Ovary (tissue), 9 donors: Measurements from ENCODE around the gene PRSS8. TPM values are rescaled to one million over a fixed set of nuclear protein-coding genes. Genes with fewer than 3 reads are reported as not detected.

ENCODE experiments used
- DNase-seq, 5 donors: peaks; one replicate each; pipeline ENCODE4 v3.0.0-alpha.2; 2019 to 2020
- H3K27ac ChIP-seq, 2 donors: fragments of 200-600 bp; one replicate each; pipeline versions ENCODE4 v1.5.1 to v1.8.0; 2019 to 2022
- H3K27me3 ChIP-seq: fragments of 200-600 bp; one replicate; pipeline ENCODE4 v1.8.0; 2022
- H3K36me3 ChIP-seq: fragments of 200-600 bp; sonication (generic); one replicate; pipeline ENCODE4 v1.5.1; 2019
- H3K4me1 ChIP-seq: one replicate; pipeline ENCODE4 v1.8.1; 2013; ENCODE audit warnings: mild to moderate bottlenecking, moderate library complexity; ENCODE audit not compliant: insufficient read depth
- H3K4me3 ChIP-seq: fragments of 200-600 bp; sonication (generic); one replicate; pipeline ENCODE4 v1.5.1; 2017
- H3K9me3 ChIP-seq, 2 donors: fragments of 200-600 bp in 1 of 2; sonication (generic) in 1 of 2; one replicate each; pipeline versions ENCODE4 v1.5.1 to v1.8.1; 2013 to 2019; ENCODE audit warnings: mild to moderate bottlenecking in 1 of 2, moderate library complexity in 1 of 2
- CTCF ChIP-seq, 3 donors: fragments of 450-650 bp in 2 of 3; fragments of 200-600 bp in 1 of 3; IDR thresholded peaks; one replicate each; pipeline versions ENCODE4 v1.5.1 to v1.8.0; 2016 to 2022; ENCODE audit warnings: antibody characterized with exemption in 3 of 3, mild to moderate bottlenecking in 1 of 3
- EP300 ChIP-seq: sonication (generic); formaldehyde crosslinking; IDR thresholded peaks from one replicate; pipeline ENCODE4 v1.6.1; 2017; ENCODE audit warnings: antibody characterized with exemption
- POLR2A ChIP-seq: fragments of 450-650 bp; IDR thresholded peaks from one replicate; pipeline ENCODE4 v1.6.1; 2017; ENCODE audit warnings: antibody characterized with exemption, mild to moderate bottlenecking, moderate library complexity
- WGBS, 3 donors: extraction: QIAGEN DNeasy Blood & Tissue Kit in 1 of 3; methylation state at CpG; one replicate each; pipeline versions ENCODE4 v1.1.5 to v1.1.7; 2013 to 2017; 5-methylcytosine and 5-hydroxymethylcytosine counted together
- intact Hi-C, 4 donors: fragments of 100-400 bp; cut with DNase I; formaldehyde crosslinking; loops; one replicate each; pipeline versions ENCODE4 v1.11.0 to v1.15.1; 2022 to 2023
- polyA plus RNA-seq, 2 donors: library from polyadenylated mRNA; stranded (reverse); fragments of 200-250 nt in 1 of 2; fragments of 350-450 nt in 1 of 2; fragmentation: Illumina TruSeq in 1 of 2; extraction: RNeasy Lipid Tissue Mini Kit (QIAGEN cat#74804) in 1 of 2; gene quantifications; one replicate each; pipeline ENCODE4 v1.2.3, GENCODE V29; 2013 to 2014
- total RNA-seq, 7 donors: library from RNA; depleted of rRNA in 2 of 7; stranded (reverse); fragments of >200 nt in 2 of 7; fragmentation: NEBNext Ultra II Directional in 3 of 7; extraction: Animal tissue kit (Norgen Biotek cat#: 25700) in 3 of 7; gene quantifications; one replicate each; pipeline versions ENCODE4 v1.1.0 to v1.2.4, GENCODE V29; 2016 to 2023
- donor health status: DM: no; HTN: no; CAD: no; lungs with moderate emphysema.
- donor health status: DM: no; HTN: no; CAD: no.
- donor health status: Bipolar disorder and iron deficiency.
- donor health status: DM: yes; HTN: yes; CAD: no.
- donor health status: DM: no; HTN: no; CAD: no.
- donor health status: DM: yes; HTN: yes; CAD: no.

PRSS8 gene
- total and polyA plus RNA-seq, 9 donors = 0.05 to 47.0 (median 1.9) TPM; not detected in 3

- Histone ChIP-seq H3K4me3 (no peak overlapping the region), H3K4me1 (peaks cover 9% of the 10 kb centered on the region), H3K27ac (no peak overlapping the region), H3K36me3 (no peaks in the 10 kb centered on the region), H3K27me3 (no peaks in the 10 kb centered on the region), H3K9me3 (no peaks in the 10 kb centered on the region)
- TF ChIP-seq EP300 = no peak
- no peak for TF ChIP-seq CTCF (IDR thresholded peaks at IDR 0.05)
- TF ChIP-seq POLR2A = no peak
- WGBS, 3 donors = 90 to 91% (median 91%) methylated on average over 16 of the region's 16 CpGs
- intact Hi-C loops = no loop called here
- no peak for DNase-seq
Observed at GRCh38 chr16:31120129-31120528, 15.4 kb downstream of the PRSS8 start.

- Histone ChIP-seq H3K4me3 (peak overlapping the region; percentile 97), H3K9me3 (no peaks in the 10 kb centered on the region), H3K36me3 (no peaks in the 10 kb centered on the region), H3K4me1 (peaks cover 9% of the 10 kb centered on the region), H3K27me3 (no peaks in the 10 kb centered on the region), H3K27ac (peak overlapping the region; percentile 67 to 97)
- TF ChIP-seq EP300 = peak; percentile 4
- no peak for TF ChIP-seq POLR2A
- TF ChIP-seq CTCF (IDR thresholded peaks at IDR 0.05) = no peak
- DNase-seq = peak in 2 of 5 donors; percentile 36 to 45
- 37 to 46% (median 41%) methylated on average over 9 of the region's 9 CpGs for WGBS, 3 donors
- intact Hi-C loops = loop anchor here in 1 of 4 donors (10.0 kb wide), 1 partner anchor 164 kb away; the partner anchor contains the start of gene SETD1A
Observed at GRCh38 chr16:31118223-31119155, 17.0 kb downstream of the PRSS8 start.

DNA sequence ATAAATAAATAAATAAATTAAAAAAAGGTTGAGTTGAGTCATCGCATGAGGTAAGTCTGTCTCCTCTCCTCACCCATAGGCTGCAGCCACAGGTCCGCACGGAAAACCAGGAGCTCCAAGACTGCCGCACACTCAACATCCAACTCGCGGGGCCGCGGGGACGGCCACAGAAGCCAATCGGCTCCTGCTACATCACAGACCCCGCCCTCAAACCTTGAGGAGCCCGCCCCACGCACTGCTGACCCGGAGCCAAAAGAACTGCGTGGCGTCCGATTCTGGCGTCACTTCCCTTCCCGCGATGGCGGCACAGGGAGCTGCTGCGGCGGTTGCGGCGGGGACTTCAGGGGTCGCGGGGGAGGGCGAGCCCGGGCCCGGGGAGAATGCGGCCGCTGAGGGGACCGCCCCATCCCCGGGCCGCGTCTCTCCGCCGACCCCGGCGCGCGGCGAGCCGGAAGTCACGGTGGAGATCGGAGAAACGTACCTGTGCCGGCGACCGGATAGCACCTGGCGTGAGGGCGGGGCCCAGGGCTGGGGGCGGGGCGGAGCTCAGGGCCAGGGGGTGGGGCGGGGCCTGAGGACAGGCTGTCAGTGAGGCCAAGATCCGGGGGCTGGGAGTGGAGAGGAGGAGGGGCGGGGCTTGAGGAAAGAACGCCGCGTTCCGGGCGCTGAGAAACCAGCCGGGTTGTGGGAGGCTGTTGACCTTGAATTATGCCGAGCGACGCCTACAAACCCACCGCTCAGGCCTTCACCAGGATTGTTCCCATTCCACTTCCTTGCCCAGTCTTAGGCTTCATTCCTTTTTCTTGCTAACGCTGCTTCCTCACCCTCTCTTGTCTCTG is 17.9 kb downstream of the PRSS8 start, which contains the start of gene KAT8:
Gene KAT8 (plus strand): TSS at position 281 of the 839 bp plus-strand sequence. CDS start 18 bp downstream, at position 299.
- H3K9me3 ChIP-seq = no peaks in the 10 kb centered on the region
- 0 to 1% (median 0%) methylated on average over 50 to 68 of the region's 68 CpGs for WGBS, 3 donors
- peak; percentile 32 for TF ChIP-seq EP300
- peak; percentile 99 for TF ChIP-seq POLR2A
- TF ChIP-seq CTCF (IDR thresholded peaks at IDR 0.05) = peak in 1 of 3 donors; percentile 16
- H3K36me3 ChIP-seq = no peaks in the 10 kb centered on the region
- H3K27ac ChIP-seq = peak within 1 kb of the TSS; percentile 88 to 97
- no peaks in the 10 kb centered on the region for H3K27me3 ChIP-seq
- intact Hi-C loops = loop anchor here in 1 of 4 donors (10.0 kb wide), 1 partner anchor 163 kb away; the partner anchor contains the start of gene SETD1A
- H3K4me1 ChIP-seq = peaks cover 9% of the 10 kb centered on the region
- peak within 1 kb of the TSS; percentile 97 for H3K4me3 ChIP-seq
- peak; percentile 99 for DNase-seq

DNA sequence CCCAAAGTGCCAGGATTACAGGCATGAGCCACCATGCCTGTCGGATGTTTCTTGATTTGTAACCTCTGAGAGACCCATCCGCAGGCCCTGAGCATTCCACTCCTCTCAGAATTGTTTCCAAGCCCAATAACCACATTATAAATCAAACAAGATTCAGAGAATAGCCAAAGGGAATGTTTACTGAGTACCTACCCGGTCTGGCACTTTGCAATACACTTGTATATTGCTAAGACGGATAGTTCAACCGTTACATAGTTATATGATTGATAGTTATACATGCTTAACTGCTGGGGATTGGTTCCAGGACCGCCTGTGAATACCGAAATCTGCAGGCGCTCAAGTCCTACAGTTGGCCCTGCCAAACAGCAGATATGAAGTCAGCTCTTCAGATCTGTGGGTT is 21.1 kb downstream of the PRSS8 start:
- Histone ChIP-seq H3K27me3 (no peaks in the 10 kb centered on the region), H3K4me1 (peaks cover 9% of the 10 kb centered on the region), H3K4me3 (no peak overlapping the region), H3K36me3 (no peaks in the 10 kb centered on the region), H3K9me3 (no peaks in the 10 kb centered on the region), H3K27ac (no peak overlapping the region)
- intact Hi-C loops = loop anchor here in 1 of 4 donors (10.0 kb wide), 1 partner anchor 160 kb away; the partner anchor contains the start of gene SETD1A
- DNase-seq = no peak
- TF ChIP-seq POLR2A (no peak), EP300 (no peak)
- 59 to 64% (median 62%) methylated on average over 8 of the region's 8 CpGs for WGBS, 3 donors
